ENCODE data around the gene SEPTIN10.

DNA sequence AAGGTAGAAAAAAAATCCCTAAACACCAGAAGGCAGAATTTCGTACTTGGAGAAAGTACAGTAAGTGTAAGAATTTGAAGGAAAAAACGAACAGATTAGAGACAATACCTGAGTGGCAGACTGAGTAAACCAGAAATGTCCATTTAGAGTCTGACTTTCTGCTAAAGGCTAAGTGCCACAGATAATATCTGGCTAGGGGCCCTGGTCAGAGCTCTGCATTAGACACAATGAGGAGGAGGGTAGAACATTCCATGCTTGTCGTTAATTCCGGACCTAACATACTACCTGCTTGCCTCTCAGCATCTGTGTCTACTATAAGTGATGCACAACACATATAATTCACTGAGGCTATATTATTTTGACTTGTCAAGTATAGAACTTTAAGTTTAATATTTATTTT is 18.1 kb downstream of the SEPTIN10 start:
- TF ChIP-seq, protein P1, sequence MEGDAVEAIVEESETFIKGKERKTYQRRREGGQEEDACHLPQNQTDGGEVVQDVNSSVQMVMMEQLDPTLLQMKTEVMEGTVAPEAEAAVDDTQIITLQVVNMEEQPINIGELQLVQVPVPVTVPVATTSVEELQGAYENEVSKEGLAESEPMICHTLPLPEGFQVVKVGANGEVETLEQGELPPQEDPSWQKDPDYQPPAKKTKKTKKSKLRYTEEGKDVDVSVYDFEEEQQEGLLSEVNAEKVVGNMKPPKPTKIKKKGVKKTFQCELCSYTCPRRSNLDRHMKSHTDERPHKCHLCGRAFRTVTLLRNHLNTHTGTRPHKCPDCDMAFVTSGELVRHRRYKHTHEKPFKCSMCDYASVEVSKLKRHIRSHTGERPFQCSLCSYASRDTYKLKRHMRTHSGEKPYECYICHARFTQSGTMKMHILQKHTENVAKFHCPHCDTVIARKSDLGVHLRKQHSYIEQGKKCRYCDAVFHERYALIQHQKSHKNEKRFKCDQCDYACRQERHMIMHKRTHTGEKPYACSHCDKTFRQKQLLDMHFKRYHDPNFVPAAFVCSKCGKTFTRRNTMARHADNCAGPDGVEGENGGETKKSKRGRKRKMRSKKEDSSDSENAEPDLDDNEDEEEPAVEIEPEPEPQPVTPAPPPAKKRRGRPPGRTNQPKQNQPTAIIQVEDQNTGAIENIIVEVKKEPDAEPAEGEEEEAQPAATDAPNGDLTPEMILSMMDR (conservative IDR thresholded peaks at IDR 0.05 in 1 of 2, IDR thresholded peaks at IDR 0.05 in 1 of 2; ENCODE audit: low read depth in 1 of 2, low read length in 2 of 2): no peak
- no peak for TF ChIP-seq EZH2 (IDR thresholded peaks at IDR 0.05; ENCODE audit: low read length, missing control alignments)
